HG02938 (cell line): ENCODE results near the gene SLC6A18.

Experiments
- ATAC-seq: cut with Tn5 transposase; IDR thresholded peaks from one replicate; pipeline ENCODE4 v1.9.1; 2021; ENCODE audit warnings: mild to moderate bottlenecking, moderate library complexity; ENCODE audit not compliant: unreplicated experiment

The SLC6A18 gene

GRCh38 chr5:1186351-1187233, 38.6 kb upstream of the SLC6A18 start:
- no peak for ATAC-seq

- ATAC-seq = no peak
Observed at GRCh38 chr5:1187234-1187949, 37.8 kb upstream of the SLC6A18 start.

GRCh38 chr5:1187950-1188334, 37.2 kb upstream of the SLC6A18 start:
- no peak for ATAC-seq

GRCh38 chr5:1188464-1188863, 36.7 kb upstream of the SLC6A18 start:
- ATAC-seq = no peak

- no peak for ATAC-seq
Observed at GRCh38 chr5:1189269-1189668, 35.9 kb upstream of the SLC6A18 start.

- ATAC-seq = no peak
Observed at GRCh38 chr5:1190278-1190677, 34.9 kb upstream of the SLC6A18 start.

- no peak for ATAC-seq
Observed at GRCh38 chr5:1190837-1191239, 34.3 kb upstream of the SLC6A18 start.

GRCh38 chr5:1192971-1193590, 32.1 kb upstream of the SLC6A18 start:
- no peak for ATAC-seq

- ATAC-seq = no peak
Observed at GRCh38 chr5:1193591-1193985, 31.6 kb upstream of the SLC6A18 start.

GRCh38 chr5:1194378-1194777, 30.8 kb upstream of the SLC6A18 start:
- ATAC-seq = no peak

GRCh38 chr5:1195439-1195838, 29.7 kb upstream of the SLC6A18 start:
- ATAC-seq = no peak

- no peak for ATAC-seq
Observed at GRCh38 chr5:1195916-1196315, 29.3 kb upstream of the SLC6A18 start.

- ATAC-seq = no peak
Observed at GRCh38 chr5:1196562-1196961, 28.6 kb upstream of the SLC6A18 start.

- no peak for ATAC-seq
Observed at GRCh38 chr5:1197876-1198666, 27.1 kb upstream of the SLC6A18 start.

- ATAC-seq = no peak
Observed at GRCh38 chr5:1199340-1199648, 25.9 kb upstream of the SLC6A18 start.

GRCh38 chr5:1199649-1200494, 25.3 kb upstream of the SLC6A18 start:
- ATAC-seq = no peak

GRCh38 chr5:1200495-1201326, 24.5 kb upstream of the SLC6A18 start:
- no peak for ATAC-seq

- no peak for ATAC-seq
Observed at GRCh38 chr5:1201327-1202025, 23.7 kb upstream of the SLC6A18 start, which contains the start of gene SLC6A19. SLC6A19 (plus strand) TSS chr5:1201595; CDS start chr5:1201651, 56 bp downstream.
